Transverse colon (tissue), 4 donors: Measurements from ENCODE around the gene EFCAB8.

Experiments
- EP300 ChIP-seq: sonication (generic); formaldehyde crosslinking; IDR thresholded peaks from one replicate; pipeline ENCODE4 v1.6.1; 2017; ENCODE audit warnings: antibody characterized with exemption, low read depth
- POLR2AphosphoS5 ChIP-seq, 3 donors: sonication (generic); formaldehyde crosslinking; IDR thresholded peaks; one replicate each; pipeline ENCODE4 v1.6.1; 2016; ENCODE audit warnings: antibody characterized with exemption in 3 of 3
- TF ChIP-seq, protein P1 (sequence below), 5 experiments: fragments of 200-600 bp in 3 of 5; fragments of 450-650 bp in 2 of 5; sonication (generic) in 3 of 5; IDR thresholded peaks; 1 replicate in 2 of 5; 2 replicates in 3 of 5; pipeline ENCODE4 v1.5.1; 2016 to 2017; ENCODE audit warnings: antibody characterized with exemption in 5 of 5, inconsistent platforms in 3 of 5, mild to moderate bottlenecking in 2 of 5, moderate library complexity in 1 of 5

DNA sequence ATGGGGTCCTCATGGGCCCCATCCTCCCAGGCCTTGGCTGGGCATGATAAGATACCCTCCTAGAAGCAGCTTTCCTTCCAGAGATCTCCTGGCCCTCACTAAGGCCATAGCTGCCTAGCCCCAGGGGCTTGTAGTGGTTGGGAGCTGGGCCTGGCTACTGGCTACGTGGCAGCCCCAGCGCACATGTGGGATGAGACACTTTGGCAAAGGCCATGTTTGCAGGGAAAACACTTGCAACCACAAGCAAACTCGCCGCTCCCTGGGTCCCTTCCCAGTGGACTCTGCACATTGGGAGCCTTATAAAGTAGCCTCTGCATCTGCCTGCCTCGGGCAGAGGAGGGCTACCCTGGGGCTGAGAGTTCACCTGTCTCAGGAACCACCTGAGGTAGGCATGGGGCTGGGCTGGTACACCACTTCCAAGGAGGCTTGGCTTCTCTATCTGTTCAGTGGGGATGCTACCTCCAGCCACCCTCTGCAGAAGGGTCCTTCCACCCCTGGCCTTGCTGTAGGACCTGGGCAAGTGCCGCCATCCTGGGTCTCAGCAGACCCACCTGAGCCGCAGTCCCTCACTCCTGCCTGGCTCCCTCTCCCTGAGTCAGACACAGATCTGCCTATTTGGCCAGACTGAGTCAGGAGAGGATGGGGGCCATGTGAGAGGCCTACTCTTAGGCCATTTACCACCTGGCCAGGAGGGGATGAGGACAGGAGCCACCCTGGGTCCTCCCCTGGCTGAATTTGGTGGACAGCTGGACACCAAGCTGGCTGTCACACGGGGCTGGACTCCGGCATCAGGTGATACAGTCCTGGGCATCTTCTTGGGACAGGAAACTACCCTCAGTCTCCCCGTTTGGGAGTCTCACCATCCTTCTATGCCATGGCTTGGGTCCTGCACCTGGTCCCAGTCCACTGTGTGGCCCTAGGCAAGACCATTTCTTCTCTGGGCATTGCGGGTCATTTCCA, 148.9 kb downstream of the EFCAB8 start, which contains the start of gene BPIFB2:
- TF ChIP-seq, protein P1, sequence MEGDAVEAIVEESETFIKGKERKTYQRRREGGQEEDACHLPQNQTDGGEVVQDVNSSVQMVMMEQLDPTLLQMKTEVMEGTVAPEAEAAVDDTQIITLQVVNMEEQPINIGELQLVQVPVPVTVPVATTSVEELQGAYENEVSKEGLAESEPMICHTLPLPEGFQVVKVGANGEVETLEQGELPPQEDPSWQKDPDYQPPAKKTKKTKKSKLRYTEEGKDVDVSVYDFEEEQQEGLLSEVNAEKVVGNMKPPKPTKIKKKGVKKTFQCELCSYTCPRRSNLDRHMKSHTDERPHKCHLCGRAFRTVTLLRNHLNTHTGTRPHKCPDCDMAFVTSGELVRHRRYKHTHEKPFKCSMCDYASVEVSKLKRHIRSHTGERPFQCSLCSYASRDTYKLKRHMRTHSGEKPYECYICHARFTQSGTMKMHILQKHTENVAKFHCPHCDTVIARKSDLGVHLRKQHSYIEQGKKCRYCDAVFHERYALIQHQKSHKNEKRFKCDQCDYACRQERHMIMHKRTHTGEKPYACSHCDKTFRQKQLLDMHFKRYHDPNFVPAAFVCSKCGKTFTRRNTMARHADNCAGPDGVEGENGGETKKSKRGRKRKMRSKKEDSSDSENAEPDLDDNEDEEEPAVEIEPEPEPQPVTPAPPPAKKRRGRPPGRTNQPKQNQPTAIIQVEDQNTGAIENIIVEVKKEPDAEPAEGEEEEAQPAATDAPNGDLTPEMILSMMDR (IDR thresholded peaks at IDR 0.05) = no peak
- TF ChIP-seq EP300 (no peak), POLR2AphosphoS5 (IDR thresholded peaks at IDR 0.05) (no peak)
